Measurements from ENCODE around the gene THEM4.
A peak's percentile ranks its signal among the peaks of the same experiment; 100 is the strongest.
"Not testable (repeated sequence)": the region's sequence is repeated elsewhere in the genome, so short reads cannot be mapped to it uniquely, and the experiment has no call there.

The THEM4 gene

GRCh38 chr1:151935154-151935553 is 25.8 kb upstream of the THEM4 start:
- DNase-seq (ENCODE audit: low read depth in 2 of 2) = no peak

- DNase-seq (ENCODE audit: low read depth in 2 of 2) = peak in 1 of 2 donors; percentile 31
Observed at GRCh38 chr1:151934048-151934493, 24.8 kb upstream of the THEM4 start.

GRCh38 chr1:151924691-151925587 is 15.6 kb upstream of the THEM4 start:
- DNase-seq (ENCODE audit: low read depth in 2 of 2) = no peak

GRCh38 chr1:151923422-151923821 is 14.1 kb upstream of the THEM4 start:
- DNase-seq (ENCODE audit: low read depth in 2 of 2) = no peak

GRCh38 chr1:151920149-151920548 is 10.8 kb upstream of the THEM4 start:
- no peak for DNase-seq (ENCODE audit: low read depth in 2 of 2)

GRCh38 chr1:151918819-151919610 is 9.7 kb upstream of the THEM4 start:
- DNase-seq (ENCODE audit: low read depth in 2 of 2) = no peak

GRCh38 chr1:151918156-151918555 is 8.8 kb upstream of the THEM4 start:
- DNase-seq (ENCODE audit: low read depth in 2 of 2) = no peak

GRCh38 chr1:151916726-151917370 is 7.5 kb upstream of the THEM4 start:
- DNase-seq (ENCODE audit: low read depth in 2 of 2) = no peak

- no peak for DNase-seq (ENCODE audit: low read depth in 2 of 2)
Observed at GRCh38 chr1:151915061-151915686, 5.9 kb upstream of the THEM4 start.

GRCh38 chr1:151914076-151914475 is 4.8 kb upstream of the THEM4 start:
- DNase-seq (ENCODE audit: low read depth in 2 of 2) = no peak

GRCh38 chr1:151912973-151913372 is 3.7 kb upstream of the THEM4 start:
- no peak for DNase-seq (ENCODE audit: low read depth in 2 of 2)

- no peak for DNase-seq (ENCODE audit: low read depth in 2 of 2)
Observed at GRCh38 chr1:151908228-151908691, 1.1 kb downstream of the THEM4 start.

GRCh38 chr1:151907363-151908139 is 1.8 kb downstream of the THEM4 start:
- DNase-seq (ENCODE audit: low read depth in 2 of 2) = no peak

- not testable (repeated sequence) for DNase-seq (ENCODE audit: low read depth in 2 of 2)
Observed at GRCh38 chr1:151906324-151906645, 3.0 kb downstream of the THEM4 start.

GRCh38 chr1:151905443-151906323 is 3.6 kb downstream of the THEM4 start:
- not testable (repeated sequence) for DNase-seq (ENCODE audit: low read depth in 2 of 2)

- peak; percentile 44 to 58 for DNase-seq (ENCODE audit: low read depth in 2 of 2)
Observed at GRCh38 chr1:151905070-151905442, 4.3 kb downstream of the THEM4 start.

- DNase-seq (ENCODE audit: low read depth in 2 of 2) = no peak
Observed at GRCh38 chr1:151902858-151903257, 6.5 kb downstream of the THEM4 start.

- not testable (repeated sequence) for DNase-seq (ENCODE audit: low read depth in 2 of 2)
Observed at GRCh38 chr1:151900804-151901203, 8.5 kb downstream of the THEM4 start.

GRCh38 chr1:151898519-151898991 is 10.8 kb downstream of the THEM4 start:
- no peak for DNase-seq (ENCODE audit: low read depth in 2 of 2)

- DNase-seq (ENCODE audit: low read depth in 2 of 2) = no peak
Observed at GRCh38 chr1:151897991-151898431, 11.3 kb downstream of the THEM4 start.

Data from stimulated activated CD4-positive, alpha-beta T cell treated with anti-CD3 and anti-CD28 coated beads, Interleukin-15, amount 100 ng/mL, for 48 hours (primary cell).